WERI-Rb-1 (cell line): ENCODE data around the gene ASTN1.
A peak's percentile ranks its signal among the peaks of the same experiment; 100 is the strongest.

Experiments
- DNase-seq: peaks from one replicate; pipeline ENCODE4 v3.0.0-alpha.2; 2020
- H3K27ac ChIP-seq: fragments of 250-450 bp; sonication (Bioruptor Pico); 2 replicates; pipeline ENCODE4 v1.5.1; 2020; ENCODE audit warnings: mild to moderate bottlenecking, moderate library complexity
- H3K27me3 ChIP-seq: fragments of 250-450 bp; sonication (Bioruptor Pico); 2 replicates; pipeline ENCODE4 v1.5.1; 2021; ENCODE audit warnings: mild to moderate bottlenecking, low read depth, moderate library complexity; ENCODE audit not compliant: insufficient read depth, severe bottlenecking
- H3K36me3 ChIP-seq: fragments of 250-450 bp; sonication (Bioruptor Pico); 2 replicates; pipeline ENCODE4 v1.5.1; 2020; ENCODE audit warnings: mild to moderate bottlenecking, moderate library complexity
- H3K4me3 ChIP-seq: 2 replicates; pipeline ENCODE4 v1.5.1; 2011; ENCODE audit warnings: low read depth, mild to moderate bottlenecking, control low read depth, low read length
- H3K9me3 ChIP-seq: fragments of 250-450 bp; sonication (Bioruptor Pico); 2 replicates; pipeline ENCODE4 v1.5.1; 2021; ENCODE audit warnings: mild to moderate bottlenecking, moderate library complexity; ENCODE audit not compliant: severe bottlenecking
- CTCF ChIP-seq: IDR thresholded peaks from 2 replicates; pipeline ENCODE4 v1.5.1; 2011; ENCODE audit warnings: low read depth, mild to moderate bottlenecking, control low read depth, inconsistent platforms, low read length

Gene ASTN1

GRCh38 chr1:177163844-177164379 is 600 bp downstream of the ASTN1 start:
- no peaks in the 10 kb centered on the region for H3K9me3 ChIP-seq
- peaks cover 8% of the 10 kb centered on the region for H3K27me3 ChIP-seq
- H3K36me3 ChIP-seq = no peaks in the 10 kb centered on the region
- H3K4me3 ChIP-seq = peak overlapping the region; percentile 71
- H3K27ac ChIP-seq = no peak overlapping the region
- TF ChIP-seq CTCF = no peak
- peak; percentile 33 for DNase-seq

GRCh38 chr1:177162243-177162642 is 2.3 kb downstream of the ASTN1 start:
- Histone ChIP-seq H3K4me3 (no peak overlapping the region), H3K27ac (no peak overlapping the region), H3K27me3 (peaks cover 8% of the 10 kb centered on the region), H3K36me3 (no peaks in the 10 kb centered on the region), H3K9me3 (no peaks in the 10 kb centered on the region)
- no peak for TF ChIP-seq CTCF
- DNase-seq = no peak

- no peak for TF ChIP-seq CTCF
- Histone ChIP-seq H3K27ac (no peak overlapping the region), H3K36me3 (no peaks in the 10 kb centered on the region), H3K9me3 (no peaks in the 10 kb centered on the region), H3K27me3 (no peaks in the 10 kb centered on the region), H3K4me3 (no peak overlapping the region)
- DNase-seq = no peak
Measured at GRCh38 chr1:177146499-177146898, 18.0 kb downstream of the ASTN1 start.

GRCh38 chr1:177145106-177146070 is 19.1 kb downstream of the ASTN1 start:
- no peak for TF ChIP-seq CTCF
- no peaks in the 10 kb centered on the region for H3K36me3 ChIP-seq
- no peak overlapping the region for H3K4me3 ChIP-seq
- no peaks in the 10 kb centered on the region for H3K27me3 ChIP-seq
- DNase-seq = no peak
- no peak overlapping the region for H3K27ac ChIP-seq
- H3K9me3 ChIP-seq = no peaks in the 10 kb centered on the region

- Histone ChIP-seq H3K27me3 (no peaks in the 10 kb centered on the region), H3K36me3 (no peaks in the 10 kb centered on the region), H3K4me3 (no peak overlapping the region), H3K27ac (no peak overlapping the region), H3K9me3 (no peaks in the 10 kb centered on the region)
- no peak for DNase-seq
- no peak for TF ChIP-seq CTCF
Measured at GRCh38 chr1:177142791-177143271, 21.7 kb downstream of the ASTN1 start.
